Gastrocnemius medialis (tissue), 4 donors: ENCODE results near the gene ESF1.

Experiments used
- POLR2A ChIP-seq, 2 donors: fragments of 450-650 bp; IDR thresholded peaks; one replicate each; pipeline ENCODE4 v1.6.1; 2017; ENCODE audit warnings: antibody characterized with exemption in 2 of 2, mild to moderate bottlenecking in 2 of 2, moderate library complexity in 2 of 2
- TF ChIP-seq, protein P1 (sequence below), 5 experiments: fragments of 450-650 bp in 3 of 5; fragments of 200-600 bp in 2 of 5; sonication (generic) in 2 of 5; IDR thresholded peaks in 4 of 5; conservative IDR thresholded peaks in 1 of 5; 1 replicate in 4 of 5; 2 replicates in 1 of 5; pipeline ENCODE4 v1.5.1; 2016 to 2019; ENCODE audit warnings: antibody characterized with exemption in 5 of 5, mild to moderate bottlenecking in 3 of 5, moderate library complexity in 3 of 5

DNA sequence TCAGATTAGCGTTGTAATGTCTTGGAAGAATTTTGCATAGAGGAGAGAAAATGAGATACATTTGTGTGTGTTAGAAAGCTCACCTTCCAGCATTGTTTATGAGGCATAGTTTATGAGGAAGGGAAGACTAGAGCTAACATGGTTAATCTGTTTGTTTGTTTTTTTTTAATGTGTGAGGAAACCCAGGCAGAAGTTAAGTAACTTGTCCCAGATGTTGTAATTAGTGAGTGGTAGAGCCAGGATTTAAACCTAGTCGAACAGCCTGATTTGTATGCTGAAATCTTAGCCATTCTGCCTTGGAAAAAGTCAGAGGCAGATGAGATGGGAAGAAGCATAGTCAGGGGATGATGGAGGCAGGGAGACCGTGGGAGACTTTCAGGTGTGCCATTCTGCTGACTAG, 29.2 kb upstream of the ESF1 start:
- TF ChIP-seq POLR2A (IDR thresholded peaks at IDR 0.05): no peak
- TF ChIP-seq, protein P1, sequence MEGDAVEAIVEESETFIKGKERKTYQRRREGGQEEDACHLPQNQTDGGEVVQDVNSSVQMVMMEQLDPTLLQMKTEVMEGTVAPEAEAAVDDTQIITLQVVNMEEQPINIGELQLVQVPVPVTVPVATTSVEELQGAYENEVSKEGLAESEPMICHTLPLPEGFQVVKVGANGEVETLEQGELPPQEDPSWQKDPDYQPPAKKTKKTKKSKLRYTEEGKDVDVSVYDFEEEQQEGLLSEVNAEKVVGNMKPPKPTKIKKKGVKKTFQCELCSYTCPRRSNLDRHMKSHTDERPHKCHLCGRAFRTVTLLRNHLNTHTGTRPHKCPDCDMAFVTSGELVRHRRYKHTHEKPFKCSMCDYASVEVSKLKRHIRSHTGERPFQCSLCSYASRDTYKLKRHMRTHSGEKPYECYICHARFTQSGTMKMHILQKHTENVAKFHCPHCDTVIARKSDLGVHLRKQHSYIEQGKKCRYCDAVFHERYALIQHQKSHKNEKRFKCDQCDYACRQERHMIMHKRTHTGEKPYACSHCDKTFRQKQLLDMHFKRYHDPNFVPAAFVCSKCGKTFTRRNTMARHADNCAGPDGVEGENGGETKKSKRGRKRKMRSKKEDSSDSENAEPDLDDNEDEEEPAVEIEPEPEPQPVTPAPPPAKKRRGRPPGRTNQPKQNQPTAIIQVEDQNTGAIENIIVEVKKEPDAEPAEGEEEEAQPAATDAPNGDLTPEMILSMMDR (IDR thresholded peaks at IDR 0.05 in 4 of 5, conservative IDR thresholded peaks at IDR 0.05 in 1 of 5): no peak
